ENCODE measurements around the gene CPT1A. TPM values are rescaled to one million over a fixed set of nuclear protein-coding genes. Genes with fewer than 3 reads are reported as not detected.

CPT1A gene
- total RNA-seq, 1 donor from 2014 or later = 36.1 TPM

GRCh38 chr11:68721075-68721474 lies 120.6 kb downstream of the CPT1A start:
- Mint-ChIP-seq H3K4me1 (ENCODE audit: unreplicated experiment) (no peaks in the 10 kb centered on the region), H3K27ac (no peak overlapping the region), H3K9me3 (peaks cover 17% of the 10 kb centered on the region), H3K36me3 (no peaks in the 10 kb centered on the region), H3K27me3 (peaks cover 8% of the 10 kb centered on the region), H3K4me3 (no peak overlapping the region)
- TF ChIP-seq CTCF (conservative IDR thresholded peaks at IDR 0.05) = no peak
- no peak for DNase-seq (ENCODE audit: extremely low spot score, unreplicated experiment)

GRCh38 chr11:68715456-68716122 lies 126.1 kb downstream of the CPT1A start:
- no peak overlapping the region for H3K27ac Mint-ChIP-seq
- no peak for TF ChIP-seq CTCF (conservative IDR thresholded peaks at IDR 0.05)

GRCh38 chr11:68714060-68714856 lies 127.5 kb downstream of the CPT1A start:
- no peak for DNase-seq (ENCODE audit: extremely low spot score, unreplicated experiment)
- no peak for TF ChIP-seq CTCF (conservative IDR thresholded peaks at IDR 0.05)
- H3K9me3 Mint-ChIP-seq = peaks cover 5% of the 10 kb centered on the region
- H3K4me3 Mint-ChIP-seq = no peak overlapping the region
- peaks cover 6% of the 10 kb centered on the region for H3K4me1 Mint-ChIP-seq (ENCODE audit: unreplicated experiment)
- H3K36me3 Mint-ChIP-seq = no peaks in the 10 kb centered on the region
- no peak overlapping the region for H3K27ac Mint-ChIP-seq
- H3K27me3 Mint-ChIP-seq = peaks cover 7% of the 10 kb centered on the region

More at GRCh38 chr11:68715456-68716122, 126.1 kb downstream of the CPT1A start:
- peaks cover 6% of the 10 kb centered on the region for H3K4me1 Mint-ChIP-seq (ENCODE audit: unreplicated experiment)
- H3K4me3 Mint-ChIP-seq = no peak overlapping the region
- peaks cover 17% of the 10 kb centered on the region for H3K9me3 Mint-ChIP-seq
- no peaks in the 10 kb centered on the region for H3K36me3 Mint-ChIP-seq
- DNase-seq (ENCODE audit: extremely low spot score, unreplicated experiment) = no peak
- peaks cover 7% of the 10 kb centered on the region for H3K27me3 Mint-ChIP-seq

- H3K4me1 Mint-ChIP-seq (ENCODE audit: unreplicated experiment) = peaks cover 19% of the 10 kb centered on the region
- DNase-seq (ENCODE audit: extremely low spot score, unreplicated experiment) = no peak
- H3K27me3 Mint-ChIP-seq = peaks cover 12% of the 10 kb centered on the region
- H3K9me3 Mint-ChIP-seq = no peaks in the 10 kb centered on the region
- no peak overlapping the region for H3K27ac Mint-ChIP-seq
- no peak overlapping the region for H3K4me3 Mint-ChIP-seq
- TF ChIP-seq CTCF (conservative IDR thresholded peaks at IDR 0.05) = no peak
- H3K36me3 Mint-ChIP-seq = no peaks in the 10 kb centered on the region
Observed at GRCh38 chr11:68711114-68711513, 130.6 kb downstream of the CPT1A start.

GRCh38 chr11:68710409-68710808 lies 131.3 kb downstream of the CPT1A start:
- H3K27ac Mint-ChIP-seq = no peak overlapping the region

More at GRCh38 chr11:68710409-68710808, 131.3 kb downstream of the CPT1A start:
- no peaks in the 10 kb centered on the region for H3K9me3 Mint-ChIP-seq
- H3K4me3 Mint-ChIP-seq = no peak overlapping the region
- peaks cover 15% of the 10 kb centered on the region for H3K27me3 Mint-ChIP-seq
- peaks cover 19% of the 10 kb centered on the region for H3K4me1 Mint-ChIP-seq (ENCODE audit: unreplicated experiment)
- no peak for DNase-seq (ENCODE audit: extremely low spot score, unreplicated experiment)
- H3K36me3 Mint-ChIP-seq = no peaks in the 10 kb centered on the region
- no peak for TF ChIP-seq CTCF (conservative IDR thresholded peaks at IDR 0.05)
